Measurements from ENCODE around the gene CARD11.

- no peak for TF ChIP-seq CTCF (conservative IDR thresholded peaks at IDR 0.05; ENCODE audit: low read length)
- TF ChIP-seq EZH2phosphoT487 (IDR thresholded peaks at IDR 0.05; ENCODE audit: borderline replicate concordance), result no peak
Measured at GRCh38 chr7:2912684-2913439, 130.8 kb downstream of the CARD11 start.
